ENCODE data around the gene ATF2. TPM values are rescaled to one million over a fixed set of nuclear protein-coding genes. Genes with fewer than 3 reads are reported as not detected.

Gene ATF2
- total and polyA plus RNA-seq, 2 of the 13 experiments (the other 11 are each of a cell fraction or from before 2014, with no cell fraction given): 91.6 to 95.1 TPM

DNA sequence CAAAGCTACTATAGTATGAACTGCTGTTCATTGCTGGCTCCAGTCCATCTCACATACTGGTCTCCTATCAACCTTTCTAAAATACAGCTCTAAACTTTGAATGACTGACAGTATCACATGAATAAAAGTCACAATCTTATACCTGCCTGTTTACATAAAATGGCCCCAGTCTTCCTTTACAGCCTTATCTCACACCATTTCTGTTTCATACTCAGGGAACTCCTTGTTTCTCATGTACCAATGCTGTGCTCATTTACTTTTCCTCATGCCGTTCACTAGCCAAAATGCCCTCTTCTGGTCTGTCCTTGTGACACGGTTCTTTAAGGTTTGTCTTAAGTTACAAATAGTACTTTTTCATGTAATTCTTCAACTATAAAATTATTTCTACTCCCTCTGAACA lies 7.3 kb upstream of the ATF2 start:
- in situ Hi-C loops (cut with HindIII; ENCODE audit: extremely low pct_ligation_motif_present, low pct_unique_long_range_greater_than_20kb): no loop called here
- Histone ChIP-seq H3K36me3 (replicated peaks in 1 of 2; ENCODE audit: control insufficient read depth in 1 of 2, insufficient read depth in 2 of 2, low read length in 2 of 2) (peaks cover 2 to 36% of the 10 kb centered on the region in 2 experiments; a peak in 4 of 5 replicates), H3K4me3 (replicated peaks in 1 of 3; ENCODE audit: insufficient read depth in 1 of 3, low read depth in 2 of 3, low read length in 3 of 3) (no peak overlapping the region), H3K9ac (ENCODE audit: insufficient read depth, low read depth, low read length) (no peak overlapping the region), H3K4me2 (ENCODE audit: low read depth, low read length) (no peak overlapping the region), H3K27ac (ENCODE audit: extremely low read length, insufficient read depth, low read length) (no peak overlapping the region), H3K4me1 (ENCODE audit: insufficient read depth, low read length) (peaks cover 25% of the 10 kb centered on the region), H2AFZ (ENCODE audit: low read length) (no peak overlapping the region), H4K20me1 (ENCODE audit: insufficient read depth, low read length) (peaks cover 21% of the 10 kb centered on the region), H3K27me3 (ENCODE audit: control insufficient read depth in 1 of 2, insufficient read depth in 2 of 2, low read length in 2 of 2) (no peaks in the 10 kb centered on the region), H3K9me3 (ENCODE audit: low read length) (no peaks in the 10 kb centered on the region), H3K79me2 (ENCODE audit: insufficient read depth, low read length) (peaks cover 18% of the 10 kb centered on the region)
- ChIA-PET CTCF (ENCODE audit: low intra/inter-chr PET ratio, low total read pairs) (no interaction called here), POLR2A (interaction anchor here (0.7 kb wide), 1 partner anchor 145 kb away, joined by 3 read pairs; no protein-coding TSS in a partner anchor)
- no TSS peak for BruUV-seq (replicated peaks)
- WGBS (ENCODE audit: low lambda C conversion rate): 88% methylated on average over 2 of the region's 2 CpGs
- intact Hi-C loops (cut with micrococcal nuclease; ENCODE audit: unreplicated experiment): no loop called here
- DNase-seq (ENCODE audit: low spot score) (no peak), ATAC-seq (no peak), FAIRE-seq (no peak)
- TF ChIP-seq KLF9 (CRISPR knock-in tag; IDR thresholded peaks at IDR 0.05; ENCODE audit: low read depth) (no peak), KAT2B (IDR thresholded peaks at IDR 0.05; ENCODE audit: borderline replicate concordance, low read depth, low read length) (no peak), MBD4 (IDR thresholded peaks at IDR 0.05; ENCODE audit: borderline replicate concordance, low read length) (peak; percentile 67; the same call in 1 of the 2 replicates), POLR2AphosphoS5 (IDR thresholded peaks at IDR 0.05; ENCODE audit: low read depth, low read length) (peak; percentile 30; the same call in 1 of the 2 replicates), SSRP1 (CRISPR knock-in tag; IDR thresholded peaks at IDR 0.05) (no peak), SMYD3 (CRISPR knock-in tag; IDR thresholded peaks at IDR 0.05) (0 out of 2 replicates have a peak, but pooled peaks have one; percentile 21), RBM22 (optimal IDR thresholded peaks at IDR 0.05; ENCODE audit: low read length) (peak; percentile 60)
- TF ChIP-seq, protein P1, sequence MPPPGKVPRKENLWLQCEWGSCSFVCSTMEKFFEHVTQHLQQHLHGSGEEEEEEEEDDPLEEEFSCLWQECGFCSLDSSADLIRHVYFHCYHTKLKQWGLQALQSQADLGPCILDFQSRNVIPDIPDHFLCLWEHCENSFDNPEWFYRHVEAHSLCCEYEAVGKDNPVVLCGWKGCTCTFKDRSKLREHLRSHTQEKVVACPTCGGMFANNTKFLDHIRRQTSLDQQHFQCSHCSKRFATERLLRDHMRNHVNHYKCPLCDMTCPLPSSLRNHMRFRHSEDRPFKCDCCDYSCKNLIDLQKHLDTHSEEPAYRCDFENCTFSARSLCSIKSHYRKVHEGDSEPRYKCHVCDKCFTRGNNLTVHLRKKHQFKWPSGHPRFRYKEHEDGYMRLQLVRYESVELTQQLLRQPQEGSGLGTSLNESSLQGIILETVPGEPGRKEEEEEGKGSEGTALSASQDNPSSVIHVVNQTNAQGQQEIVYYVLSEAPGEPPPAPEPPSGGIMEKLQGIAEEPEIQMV (CRISPR knock-in tag; IDR thresholded peaks at IDR 0.05; ENCODE audit: low read depth): no peak

Measured in HepG2 (cell line).